ENCODE measurements around the gene VPS13A. TPM values are rescaled to one million over a fixed set of nuclear protein-coding genes. Genes with fewer than 3 reads are reported as not detected.

VPS13A gene
- total RNA-seq, 2 experiments from 2014 or later: 34.4 to 37.0 TPM

DNA sequence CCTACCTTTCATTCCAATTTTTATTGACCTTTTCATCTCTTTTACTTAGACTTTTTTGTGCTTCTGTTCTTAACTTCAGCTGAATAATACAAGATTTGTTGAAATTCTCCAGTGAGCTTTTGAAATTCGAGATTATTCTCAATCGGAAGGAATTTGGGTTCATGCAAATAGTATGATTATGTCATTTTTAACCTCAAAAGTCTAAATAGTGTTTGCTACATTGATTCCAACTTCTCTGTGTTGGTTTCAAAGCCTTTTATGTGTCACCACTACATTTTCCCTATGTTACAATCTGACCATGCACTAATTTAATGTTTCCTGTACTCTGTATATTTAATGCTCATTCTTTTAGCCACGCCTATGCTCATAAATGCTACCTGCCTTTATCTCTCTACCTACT is 44.1 kb downstream of the VPS13A start:
- POLR2A ChIA-PET: no interaction called here
- CTCF ChIA-PET: no interaction called here
- H3K9me3 Mint-ChIP-seq: no peaks in the 10 kb centered on the region
- H3K27me3 Mint-ChIP-seq: no peaks in the 10 kb centered on the region
- intact Hi-C loops (cut with micrococcal nuclease): no loop called here
- TF ChIP-seq, protein P1, sequence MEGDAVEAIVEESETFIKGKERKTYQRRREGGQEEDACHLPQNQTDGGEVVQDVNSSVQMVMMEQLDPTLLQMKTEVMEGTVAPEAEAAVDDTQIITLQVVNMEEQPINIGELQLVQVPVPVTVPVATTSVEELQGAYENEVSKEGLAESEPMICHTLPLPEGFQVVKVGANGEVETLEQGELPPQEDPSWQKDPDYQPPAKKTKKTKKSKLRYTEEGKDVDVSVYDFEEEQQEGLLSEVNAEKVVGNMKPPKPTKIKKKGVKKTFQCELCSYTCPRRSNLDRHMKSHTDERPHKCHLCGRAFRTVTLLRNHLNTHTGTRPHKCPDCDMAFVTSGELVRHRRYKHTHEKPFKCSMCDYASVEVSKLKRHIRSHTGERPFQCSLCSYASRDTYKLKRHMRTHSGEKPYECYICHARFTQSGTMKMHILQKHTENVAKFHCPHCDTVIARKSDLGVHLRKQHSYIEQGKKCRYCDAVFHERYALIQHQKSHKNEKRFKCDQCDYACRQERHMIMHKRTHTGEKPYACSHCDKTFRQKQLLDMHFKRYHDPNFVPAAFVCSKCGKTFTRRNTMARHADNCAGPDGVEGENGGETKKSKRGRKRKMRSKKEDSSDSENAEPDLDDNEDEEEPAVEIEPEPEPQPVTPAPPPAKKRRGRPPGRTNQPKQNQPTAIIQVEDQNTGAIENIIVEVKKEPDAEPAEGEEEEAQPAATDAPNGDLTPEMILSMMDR (IDR thresholded peaks at IDR 0.05): no peak
- H3K4me1 Mint-ChIP-seq (ENCODE audit: low read depth): peaks cover 4% of the 10 kb centered on the region
- H3K4me3 Mint-ChIP-seq: no peak overlapping the region
- H3K27ac Mint-ChIP-seq: no peak overlapping the region
- no peak for DNase-seq
- no peak for ATAC-seq
- H3K36me3 Mint-ChIP-seq (ENCODE audit: low read depth): peaks cover 40% of the 10 kb centered on the region

DNA sequence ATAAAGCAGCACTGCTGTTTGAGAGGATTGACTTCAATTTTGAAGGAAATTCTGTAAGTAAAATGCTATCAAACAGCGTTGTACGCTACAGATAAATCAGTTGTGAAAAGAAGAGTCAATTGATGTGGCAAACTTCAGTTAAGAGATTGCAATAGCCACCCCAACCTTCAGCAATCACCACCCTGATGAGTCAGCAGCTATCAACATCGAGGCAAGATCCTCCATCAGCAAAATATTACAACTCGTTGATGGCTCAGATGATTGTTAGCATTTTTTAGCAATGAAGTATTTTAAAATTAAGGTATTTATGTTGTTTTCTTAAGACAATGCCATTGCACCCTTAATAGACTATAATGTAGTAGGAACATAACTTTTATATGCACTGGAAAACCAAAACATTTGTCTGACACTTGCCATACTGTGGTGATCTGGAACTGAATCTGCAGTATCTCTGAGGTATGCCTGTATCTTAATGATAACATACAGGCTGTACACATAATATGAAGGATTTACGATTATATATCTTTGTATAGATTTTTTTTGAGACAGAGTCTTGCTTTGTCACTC is 47.5 kb downstream of the VPS13A start:
- ChIA-PET POLR2A (no interaction called here), CTCF (interaction anchor here (1.4 to 2.2 kb wide), 2 partner anchors 10 to 58 kb away, joined by 4 to 10 read pairs; no protein-coding TSS in a partner anchor)
- Mint-ChIP-seq H3K36me3 (ENCODE audit: low read depth) (peaks cover 46% of the 10 kb centered on the region), H3K4me1 (ENCODE audit: low read depth) (peaks cover 4% of the 10 kb centered on the region), H3K27me3 (no peaks in the 10 kb centered on the region), H3K4me3 (no peak overlapping the region), H3K9me3 (peaks cover 2% of the 10 kb centered on the region), H3K27ac (no peak overlapping the region)
- ATAC-seq: no peak
- TF ChIP-seq, protein P1 (IDR thresholded peaks at IDR 0.05): no peak
- DNase-seq: no peak
- intact Hi-C loops (cut with micrococcal nuclease): no loop called here

GRCh38 chr9:77236693-77237092 is 59.4 kb downstream of the VPS13A start:
- TF ChIP-seq, protein P1 (IDR thresholded peaks at IDR 0.05): no peak
- no peak for ATAC-seq
- intact Hi-C loops (cut with micrococcal nuclease): no loop called here
- Mint-ChIP-seq H3K36me3 (ENCODE audit: low read depth) (peaks cover 32% of the 10 kb centered on the region), H3K4me1 (ENCODE audit: low read depth) (no peaks in the 10 kb centered on the region), H3K9me3 (no peaks in the 10 kb centered on the region), H3K27ac (no peak overlapping the region), H3K4me3 (no peak overlapping the region), H3K27me3 (no peaks in the 10 kb centered on the region)
- DNase-seq: no peak
- ChIA-PET CTCF (no interaction called here), POLR2A (no interaction called here)

GRCh38 chr9:77237896-77238295 is 60.6 kb downstream of the VPS13A start:
- H3K27me3 Mint-ChIP-seq: no peaks in the 10 kb centered on the region
- H3K9me3 Mint-ChIP-seq: no peaks in the 10 kb centered on the region
- no peak overlapping the region for H3K27ac Mint-ChIP-seq
- ChIA-PET CTCF (no interaction called here), POLR2A (interaction anchor here (1.1 kb wide), 1 partner anchor 11 kb away, joined by 5 read pairs; no protein-coding TSS in a partner anchor)
- TF ChIP-seq, protein P1 (IDR thresholded peaks at IDR 0.05): no peak
- H3K4me3 Mint-ChIP-seq: no peak overlapping the region
- DNase-seq (no peak), ATAC-seq (no peak)
- intact Hi-C loops (cut with micrococcal nuclease): no loop called here
- H3K4me1 Mint-ChIP-seq (ENCODE audit: low read depth): no peaks in the 10 kb centered on the region
- peaks cover 28% of the 10 kb centered on the region for H3K36me3 Mint-ChIP-seq (ENCODE audit: low read depth)

DNA sequence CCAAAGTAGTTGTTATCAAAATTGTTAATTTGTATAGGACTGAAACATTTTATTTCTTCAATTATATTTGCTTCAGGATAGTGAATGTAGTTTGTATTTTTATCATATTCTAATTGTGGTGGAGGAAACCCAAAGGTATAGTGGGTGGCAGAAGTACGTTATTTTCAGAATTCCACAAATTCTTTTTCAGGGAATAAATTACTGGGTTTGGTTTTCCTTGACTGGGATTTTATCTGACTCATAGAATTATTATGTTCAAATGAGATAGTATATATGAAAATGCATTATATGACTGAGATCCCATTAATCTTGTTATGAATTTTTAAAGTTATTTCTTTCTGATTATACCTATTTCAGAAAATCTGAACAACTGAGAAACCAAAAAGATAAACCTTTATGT is 73.7 kb downstream of the VPS13A start:
- intact Hi-C loops (cut with micrococcal nuclease): no loop called here
- no peak overlapping the region for H3K27ac Mint-ChIP-seq
- POLR2A ChIA-PET: no interaction called here

More for the DNA sequence above, 73.7 kb downstream of the VPS13A start:
- Mint-ChIP-seq H3K4me3 (no peak overlapping the region), H3K4me1 (ENCODE audit: low read depth) (no peaks in the 10 kb centered on the region), H3K27me3 (no peaks in the 10 kb centered on the region), H3K9me3 (peaks cover 4% of the 10 kb centered on the region), H3K36me3 (ENCODE audit: low read depth) (peaks cover 43% of the 10 kb centered on the region)
- CTCF ChIA-PET: no interaction called here
- TF ChIP-seq, protein P1 (IDR thresholded peaks at IDR 0.05): no peak
- ATAC-seq (no peak), DNase-seq (no peak)

All from activated CD8-positive, alpha-beta T cell treated with anti-CD3 and anti-CD28 coated beads for 36 hours (primary cell).